ENCODE results near the gene DISP3. TPM values are rescaled to one million over a fixed set of nuclear protein-coding genes. Genes with fewer than 3 reads are reported as not detected.

DISP3 gene
- total and polyA plus RNA-seq, 2 of the 13 experiments (the other 11 are each of a cell fraction or from before 2014, with no cell fraction given), result 0.08 to 0.13 TPM

GRCh38 chr1:11535761-11536572, 57.0 kb downstream of the DISP3 start:
- intact Hi-C loops (cut with micrococcal nuclease; ENCODE audit: unreplicated experiment) (no loop called here), in situ Hi-C loops (cut with HindIII; ENCODE audit: extremely low pct_ligation_motif_present, low pct_unique_long_range_greater_than_20kb) (no loop called here)
- peaks cover 1 to 41% of the 10 kb centered on the region in 2 experiments; a peak in 3 of 5 replicates for H3K27me3 ChIP-seq (ENCODE audit: control insufficient read depth in 1 of 2, insufficient read depth in 2 of 2, low read length in 2 of 2)

More at GRCh38 chr1:11535761-11536572, 57.0 kb downstream of the DISP3 start:
- no peak for FAIRE-seq
- peak; percentile 6 for DNase-seq (ENCODE audit: low spot score)
- ATAC-seq, result peak; percentile 62
- 0 out of 2 replicates have a peak, but pooled peaks cover under 1% of the 10 kb centered on the region for H4K20me1 ChIP-seq (ENCODE audit: insufficient read depth, low read length)
- no peak overlapping the region for H2AFZ ChIP-seq (ENCODE audit: low read length)
- H3K9ac ChIP-seq (ENCODE audit: insufficient read depth, low read depth, low read length), result no peak overlapping the region
- H3K4me2 ChIP-seq (ENCODE audit: low read depth, low read length), result no peak overlapping the region
- no TSS peak for BruUV-seq (replicated peaks)
- no peak overlapping the region for H3K4me3 ChIP-seq (replicated peaks in 1 of 3; ENCODE audit: insufficient read depth in 1 of 3, low read depth in 2 of 3, low read length in 3 of 3)
- ChIA-PET CTCF (ENCODE audit: low intra/inter-chr PET ratio, low total read pairs) (no interaction called here), POLR2A (no interaction called here)
- no peaks in the 10 kb centered on the region for H3K9me3 ChIP-seq (ENCODE audit: low read length)
- 65% methylated on average over 10 of the region's 33 CpGs for WGBS (ENCODE audit: low lambda C conversion rate)
- H3K36me3 ChIP-seq (replicated peaks in 1 of 2; ENCODE audit: control insufficient read depth in 1 of 2, insufficient read depth in 2 of 2, low read length in 2 of 2), result no peaks in the 10 kb centered on the region
- no peaks in the 10 kb centered on the region for H3K4me1 ChIP-seq (ENCODE audit: insufficient read depth, low read length)
- H3K79me2 ChIP-seq (ENCODE audit: insufficient read depth, low read length), result no peaks in the 10 kb centered on the region
- no peak overlapping the region for H3K27ac ChIP-seq (ENCODE audit: extremely low read length, insufficient read depth, low read length)
- TF ChIP-seq, protein P1, sequence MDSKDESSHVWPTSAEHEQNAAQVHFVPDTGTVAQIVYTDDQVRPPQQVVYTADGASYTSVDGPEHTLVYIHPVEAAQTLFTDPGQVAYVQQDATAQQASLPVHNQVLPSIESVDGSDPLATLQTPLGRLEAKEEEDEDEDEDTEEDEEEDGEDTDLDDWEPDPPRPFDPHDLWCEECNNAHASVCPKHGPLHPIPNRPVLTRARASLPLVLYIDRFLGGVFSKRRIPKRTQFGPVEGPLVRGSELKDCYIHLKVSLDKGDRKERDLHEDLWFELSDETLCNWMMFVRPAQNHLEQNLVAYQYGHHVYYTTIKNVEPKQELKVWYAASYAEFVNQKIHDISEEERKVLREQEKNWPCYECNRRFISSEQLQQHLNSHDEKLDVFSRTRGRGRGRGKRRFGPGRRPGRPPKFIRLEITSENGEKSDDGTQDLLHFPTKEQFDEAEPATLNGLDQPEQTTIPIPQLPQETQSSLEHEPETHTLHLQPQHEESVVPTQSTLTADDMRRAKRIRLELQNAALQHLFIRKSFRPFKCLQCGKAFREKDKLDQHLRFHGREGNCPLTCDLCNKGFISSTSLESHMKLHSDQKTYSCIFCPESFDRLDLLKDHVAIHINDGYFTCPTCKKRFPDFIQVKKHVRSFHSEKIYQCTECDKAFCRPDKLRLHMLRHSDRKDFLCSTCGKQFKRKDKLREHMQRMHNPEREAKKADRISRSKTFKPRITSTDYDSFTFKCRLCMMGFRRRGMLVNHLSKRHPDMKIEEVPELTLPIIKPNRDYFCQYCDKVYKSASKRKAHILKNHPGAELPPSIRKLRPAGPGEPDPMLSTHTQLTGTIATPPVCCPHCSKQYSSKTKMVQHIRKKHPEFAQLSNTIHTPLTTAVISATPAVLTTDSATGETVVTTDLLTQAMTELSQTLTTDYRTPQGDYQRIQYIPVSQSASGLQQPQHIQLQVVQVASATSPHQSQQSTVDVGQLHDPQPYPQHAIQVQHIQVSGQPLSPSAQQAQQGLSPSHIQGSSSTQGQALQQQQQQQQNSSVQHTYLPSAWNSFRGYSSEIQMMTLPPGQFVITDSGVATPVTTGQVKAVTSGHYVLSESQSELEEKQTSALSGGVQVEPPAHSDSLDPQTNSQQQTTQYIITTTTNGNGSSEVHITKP (CRISPR knock-in tag; IDR thresholded peaks at IDR 0.05; ENCODE audit: low read depth), result no peak
- peak; percentile 61 for TF ChIP-seq RFX1 (IDR thresholded peaks at IDR 0.05)

Data from HepG2 (cell line).